Measurements from ENCODE around the gene SMIM7.

Gene SMIM7

GRCh38 chr19:16604615-16605014, 55.3 kb downstream of the SMIM7 start:
- no peak overlapping the region for H3K4me3 ChIP-seq (ENCODE audit: low read length)
- H3K9ac ChIP-seq (ENCODE audit: low read length), result no peak overlapping the region
- 0 out of 2 replicates have a peak, but pooled peaks cover 11% of the 10 kb centered on the region for H4K20me1 ChIP-seq (ENCODE audit: insufficient read depth, low read length)
- H3F3A ChIP-seq (ENCODE audit: insufficient read depth, low read length), result peaks cover 18% of the 10 kb centered on the region; the same call in 1 of the 2 replicates
- TF ChIP-seq CTCF (IDR thresholded peaks at IDR 0.05; ENCODE audit: low read length) (no peak), EZH2phosphoT487 (IDR thresholded peaks at IDR 0.05; ENCODE audit: low read length) (no peak), EZH2 (optimal IDR thresholded peaks at IDR 0.05; ENCODE audit: low read depth, low read length) (no peak)
- peak overlapping the region; percentile 45; the same call in 1 of the 2 replicates for H3K27ac ChIP-seq (ENCODE audit: low read length)
- H2AFZ ChIP-seq (ENCODE audit: low read length), result no peak overlapping the region
- DNase-seq, result no peak
- no peaks in the 10 kb centered on the region for H3K9me3 ChIP-seq (replicated peaks; ENCODE audit: insufficient read depth, low read length)
- peak overlapping the region; percentile 16; the same call in 1 of the 2 replicates for H3K4me2 ChIP-seq (ENCODE audit: low read depth, low read length)
- H3K36me3 ChIP-seq (replicated peaks; ENCODE audit: insufficient read depth, low read length), result no peaks in the 10 kb centered on the region
- no peaks in the 10 kb centered on the region for H3K9me2 ChIP-seq (replicated peaks; ENCODE audit: insufficient read depth, low read length)
- H3K27me3 ChIP-seq (replicated peaks; ENCODE audit: insufficient read depth, low read length), result no peaks in the 10 kb centered on the region
- peaks cover 50% of the 10 kb centered on the region for H3K4me1 ChIP-seq (ENCODE audit: low read length)
- H3K79me2 ChIP-seq (ENCODE audit: low read length), result peaks cover 99% of the 10 kb centered on the region

- DNase-seq, result no peak
- H3K4me2 ChIP-seq (ENCODE audit: low read depth, low read length), result no peak overlapping the region
- no peak overlapping the region for H3K4me3 ChIP-seq (ENCODE audit: low read length)
- no peak overlapping the region for H2AFZ ChIP-seq (ENCODE audit: low read length)
- peaks cover 99% of the 10 kb centered on the region for H3K79me2 ChIP-seq (ENCODE audit: low read length)
- no peaks in the 10 kb centered on the region for H3K9me3 ChIP-seq (replicated peaks; ENCODE audit: insufficient read depth, low read length)
- no peak overlapping the region for H3K27ac ChIP-seq (ENCODE audit: low read length)
- TF ChIP-seq CTCF (IDR thresholded peaks at IDR 0.05; ENCODE audit: low read length) (no peak), EZH2 (optimal IDR thresholded peaks at IDR 0.05; ENCODE audit: low read depth, low read length) (no peak), EZH2phosphoT487 (IDR thresholded peaks at IDR 0.05; ENCODE audit: low read length) (no peak)
- H3K9ac ChIP-seq (ENCODE audit: low read length), result no peak overlapping the region
- H3K27me3 ChIP-seq (replicated peaks; ENCODE audit: insufficient read depth, low read length), result no peaks in the 10 kb centered on the region
- peaks cover 63% of the 10 kb centered on the region for H3K4me1 ChIP-seq (ENCODE audit: low read length)
- no peaks in the 10 kb centered on the region for H3K9me2 ChIP-seq (replicated peaks; ENCODE audit: insufficient read depth, low read length)
- H4K20me1 ChIP-seq (ENCODE audit: insufficient read depth, low read length), result 0 out of 2 replicates have a peak, but pooled peaks cover 11% of the 10 kb centered on the region
- no peaks in the 10 kb centered on the region for H3K36me3 ChIP-seq (replicated peaks; ENCODE audit: insufficient read depth, low read length)
- peaks cover 18% of the 10 kb centered on the region; the same call in 1 of the 2 replicates for H3F3A ChIP-seq (ENCODE audit: insufficient read depth, low read length)
Measured at GRCh38 chr19:16603090-16603489, 56.9 kb downstream of the SMIM7 start.

GRCh38 chr19:16601378-16602052, 58.4 kb downstream of the SMIM7 start:
- Histone ChIP-seq H3K9me3 (replicated peaks; ENCODE audit: insufficient read depth, low read length) (no peaks in the 10 kb centered on the region), H3K4me2 (ENCODE audit: low read depth, low read length) (no peak overlapping the region), H3K36me3 (replicated peaks; ENCODE audit: insufficient read depth, low read length) (no peaks in the 10 kb centered on the region), H2AFZ (ENCODE audit: low read length) (no peak overlapping the region), H3K27ac (ENCODE audit: low read length) (no peak overlapping the region), H3K9me2 (replicated peaks; ENCODE audit: insufficient read depth, low read length) (no peaks in the 10 kb centered on the region), H3K4me1 (ENCODE audit: low read length) (peaks cover 64% of the 10 kb centered on the region), H3K27me3 (replicated peaks; ENCODE audit: insufficient read depth, low read length) (no peaks in the 10 kb centered on the region), H4K20me1 (ENCODE audit: insufficient read depth, low read length) (0 out of 2 replicates have a peak, but pooled peaks cover 11% of the 10 kb centered on the region), H3K9ac (ENCODE audit: low read length) (no peak overlapping the region), H3K4me3 (ENCODE audit: low read length) (no peak overlapping the region), H3F3A (ENCODE audit: insufficient read depth, low read length) (peaks cover 18% of the 10 kb centered on the region; the same call in 1 of the 2 replicates), H3K79me2 (ENCODE audit: low read length) (peaks cover 99% of the 10 kb centered on the region)
- TF ChIP-seq EZH2phosphoT487 (IDR thresholded peaks at IDR 0.05; ENCODE audit: low read length) (no peak), CTCF (IDR thresholded peaks at IDR 0.05; ENCODE audit: low read length) (no peak), EZH2 (optimal IDR thresholded peaks at IDR 0.05; ENCODE audit: low read depth, low read length) (no peak)
- no peak for DNase-seq
